ENCODE data around the gene WDR27.
"Not testable (repeated sequence)": the region's sequence is repeated elsewhere in the genome, so short reads cannot be mapped to it uniquely, and the experiment has no call there.

DNA sequence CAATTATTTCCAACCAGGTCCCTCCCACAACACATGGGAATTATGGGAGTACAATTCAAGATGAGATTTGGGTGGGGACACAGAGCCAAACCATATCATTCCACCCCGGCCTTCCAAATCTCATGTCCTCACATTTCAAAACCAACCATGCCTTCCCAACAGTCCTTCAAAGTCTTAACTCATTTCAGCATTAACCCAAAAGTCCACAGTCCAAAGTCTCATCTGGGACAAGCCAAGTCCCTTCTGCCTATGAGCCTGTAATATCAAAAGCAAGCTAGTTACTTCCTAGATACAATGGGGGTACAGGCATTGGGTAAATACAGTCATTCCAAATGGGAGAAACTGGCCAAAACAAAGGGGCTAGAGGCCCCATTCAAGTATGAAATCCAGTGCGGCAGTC lies 93.2 kb downstream of the WDR27 start:
- TF ChIP-seq POLR2A (IDR thresholded peaks at IDR 0.05; ENCODE audit: low read length); GATA1 (IDR thresholded peaks at IDR 0.05; ENCODE audit: low read depth, low read length): not testable (repeated sequence)

Data from erythroblast (primary cell).